ENCODE results near the gene FKBP8.

GRCh38 chr19:18483119-18483890, 60.1 kb downstream of the FKBP8 start:
- TF ChIP-seq, protein P1, sequence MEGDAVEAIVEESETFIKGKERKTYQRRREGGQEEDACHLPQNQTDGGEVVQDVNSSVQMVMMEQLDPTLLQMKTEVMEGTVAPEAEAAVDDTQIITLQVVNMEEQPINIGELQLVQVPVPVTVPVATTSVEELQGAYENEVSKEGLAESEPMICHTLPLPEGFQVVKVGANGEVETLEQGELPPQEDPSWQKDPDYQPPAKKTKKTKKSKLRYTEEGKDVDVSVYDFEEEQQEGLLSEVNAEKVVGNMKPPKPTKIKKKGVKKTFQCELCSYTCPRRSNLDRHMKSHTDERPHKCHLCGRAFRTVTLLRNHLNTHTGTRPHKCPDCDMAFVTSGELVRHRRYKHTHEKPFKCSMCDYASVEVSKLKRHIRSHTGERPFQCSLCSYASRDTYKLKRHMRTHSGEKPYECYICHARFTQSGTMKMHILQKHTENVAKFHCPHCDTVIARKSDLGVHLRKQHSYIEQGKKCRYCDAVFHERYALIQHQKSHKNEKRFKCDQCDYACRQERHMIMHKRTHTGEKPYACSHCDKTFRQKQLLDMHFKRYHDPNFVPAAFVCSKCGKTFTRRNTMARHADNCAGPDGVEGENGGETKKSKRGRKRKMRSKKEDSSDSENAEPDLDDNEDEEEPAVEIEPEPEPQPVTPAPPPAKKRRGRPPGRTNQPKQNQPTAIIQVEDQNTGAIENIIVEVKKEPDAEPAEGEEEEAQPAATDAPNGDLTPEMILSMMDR (IDR thresholded peaks at IDR 0.05): no peak
- TF ChIP-seq EP300 (IDR thresholded peaks at IDR 0.05): no peak

All from sigmoid colon (tissue), 4 donors.